ENCODE data around the gene RPS15.

GRCh38 chr19:1483979-1484428 is 45.8 kb downstream of the RPS15 start:
- TF ChIP-seq TCF12 (IDR thresholded peaks at IDR 0.05) (no peak), EZH2phosphoT487 (IDR thresholded peaks at IDR 0.05; ENCODE audit: borderline replicate concordance, low read depth) (no peak), CTCF (IDR thresholded peaks at IDR 0.05) (no peak)

All from SK-N-SH (cell line).